IMR-90 (cell line): ENCODE measurements around the gene SLC25A22.

Experiments
- CEBPB ChIP-seq: IDR thresholded peaks from 2 replicates; pipeline ENCODE4 v1.6.1; 2012; ENCODE audit warnings: low read depth, low read length, improper control_type of control experiment
- CHD1 ChIP-seq: IDR thresholded peaks from 2 replicates; pipeline ENCODE4 v1.6.1; 2012; ENCODE audit warnings: low read depth, low read length, improper control_type of control experiment
- CTCF ChIP-seq: conservative IDR thresholded peaks from 2 replicates; pipeline ENCODE4 v1.5.1; 2012; ENCODE audit warnings: mild to moderate bottlenecking, low read depth, low read length, improper control_type of control experiment
- FOS ChIP-seq: fragments of 150-350 bp; IDR thresholded peaks from 2 replicates; pipeline ENCODE4 v1.6.1; 2016; ENCODE audit warnings: low read depth, low read length
- POLR2A ChIP-seq: IDR thresholded peaks from 2 replicates; pipeline ENCODE4 v1.6.1; 2012; ENCODE audit warnings: mild to moderate bottlenecking, low read depth, low read length
- SMC3 ChIP-seq: fragments of 150-350 bp; IDR thresholded peaks from 2 replicates; pipeline ENCODE4 v1.6.1; 2016; ENCODE audit warnings: low read depth, mild to moderate bottlenecking, antibody characterized with exemption, low read length, moderate library complexity

GRCh38 chr11:761526-762108 is 36.5 kb downstream of the SLC25A22 start:
- TF ChIP-seq POLR2A: no peak
- no peak for TF ChIP-seq CTCF
- no peak for TF ChIP-seq CHD1
- no peak for TF ChIP-seq CEBPB
- no peak for TF ChIP-seq FOS
- no peak for TF ChIP-seq SMC3
